ENCODE measurements around the gene TRMT61A. TPM values are rescaled to one million over a fixed set of nuclear protein-coding genes. Genes with fewer than 3 reads are reported as not detected.

The TRMT61A gene
- total and polyA plus RNA-seq, 2 of the 13 experiments (the other 11 are each of a cell fraction or from before 2014, with no cell fraction given), result 6.5 to 13.6 TPM

GRCh38 chr14:103528587-103529382 lies at the start of gene TRMT61A (continued):
- TF ChIP-seq ATF6 (CRISPR knock-in tag; conservative IDR thresholded peaks at IDR 0.05) (no peak), IKZF5 (CRISPR knock-in tag; IDR thresholded peaks at IDR 0.05) (no peak), ZNF770 (CRISPR knock-in tag; IDR thresholded peaks at IDR 0.05) (peak; percentile 96), ZNF710 (CRISPR knock-in tag; IDR thresholded peaks at IDR 0.05; ENCODE audit: borderline replicate concordance) (no peak), MYC (CRISPR knock-in tag; IDR thresholded peaks at IDR 0.05; ENCODE audit: borderline replicate concordance) (peak; percentile 92), ATAD3A (CRISPR knock-in tag; IDR thresholded peaks at IDR 0.05) (no peak), ZNF746 (CRISPR knock-in tag; IDR thresholded peaks at IDR 0.05) (no peak), ZNF260 (CRISPR knock-in tag; IDR thresholded peaks at IDR 0.05; ENCODE audit: borderline replicate concordance, low read depth) (no peak), ZNF530 (CRISPR knock-in tag; IDR thresholded peaks at IDR 0.05; ENCODE audit: low read depth) (no peak), PHF21A (CRISPR knock-in tag; IDR thresholded peaks at IDR 0.05) (peak; percentile 65), NFATC3 (CRISPR knock-in tag; IDR thresholded peaks at IDR 0.05) (no peak), KMT2A (CRISPR knock-in tag; IDR thresholded peaks at IDR 0.05) (no peak), SKI (IDR thresholded peaks at IDR 0.05; ENCODE audit: partially characterized antibody) (no peak), ZBTB46 (CRISPR knock-in tag; IDR thresholded peaks at IDR 0.05; ENCODE audit: borderline replicate concordance) (no peak), ZZZ3 (CRISPR knock-in tag; IDR thresholded peaks at IDR 0.05; ENCODE audit: borderline replicate concordance) (no peak), PHF20 (CRISPR knock-in tag; IDR thresholded peaks at IDR 0.05) (peak; percentile 86), FOXJ3 (CRISPR knock-in tag; IDR thresholded peaks at IDR 0.05; ENCODE audit: borderline replicate concordance) (no peak), ZMAT3 (CRISPR knock-in tag; conservative IDR thresholded peaks at IDR 0.05) (no peak), NFE2L1 (CRISPR knock-in tag; IDR thresholded peaks at IDR 0.05; ENCODE audit: borderline replicate concordance) (no peak), SALL2 (CRISPR knock-in tag; IDR thresholded peaks at IDR 0.05) (no peak), NFE2 (CRISPR knock-in tag; IDR thresholded peaks at IDR 0.05) (no peak)
